ENCODE results near the gene RIPPLY2.

DNA sequence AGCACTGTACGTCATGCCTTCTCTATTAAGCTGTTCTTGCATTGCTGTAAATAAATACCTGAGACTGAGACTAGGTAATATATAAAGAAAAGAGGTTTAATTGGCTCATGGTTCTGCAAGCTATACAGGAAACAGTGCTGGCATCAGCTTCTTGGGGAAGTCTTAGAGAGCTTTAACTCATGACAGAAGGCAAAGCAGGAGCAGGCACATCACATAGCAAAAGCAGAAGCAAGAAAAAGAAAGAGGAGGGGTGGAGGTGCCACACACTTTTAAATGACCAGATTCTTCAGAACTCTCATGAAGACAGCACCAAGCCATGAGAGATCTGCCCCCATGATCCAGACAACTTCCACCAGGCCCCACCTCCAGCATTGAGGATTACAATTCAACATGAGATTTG lies 36.5 kb downstream of the RIPPLY2 start:
- TF ChIP-seq, protein P1, sequence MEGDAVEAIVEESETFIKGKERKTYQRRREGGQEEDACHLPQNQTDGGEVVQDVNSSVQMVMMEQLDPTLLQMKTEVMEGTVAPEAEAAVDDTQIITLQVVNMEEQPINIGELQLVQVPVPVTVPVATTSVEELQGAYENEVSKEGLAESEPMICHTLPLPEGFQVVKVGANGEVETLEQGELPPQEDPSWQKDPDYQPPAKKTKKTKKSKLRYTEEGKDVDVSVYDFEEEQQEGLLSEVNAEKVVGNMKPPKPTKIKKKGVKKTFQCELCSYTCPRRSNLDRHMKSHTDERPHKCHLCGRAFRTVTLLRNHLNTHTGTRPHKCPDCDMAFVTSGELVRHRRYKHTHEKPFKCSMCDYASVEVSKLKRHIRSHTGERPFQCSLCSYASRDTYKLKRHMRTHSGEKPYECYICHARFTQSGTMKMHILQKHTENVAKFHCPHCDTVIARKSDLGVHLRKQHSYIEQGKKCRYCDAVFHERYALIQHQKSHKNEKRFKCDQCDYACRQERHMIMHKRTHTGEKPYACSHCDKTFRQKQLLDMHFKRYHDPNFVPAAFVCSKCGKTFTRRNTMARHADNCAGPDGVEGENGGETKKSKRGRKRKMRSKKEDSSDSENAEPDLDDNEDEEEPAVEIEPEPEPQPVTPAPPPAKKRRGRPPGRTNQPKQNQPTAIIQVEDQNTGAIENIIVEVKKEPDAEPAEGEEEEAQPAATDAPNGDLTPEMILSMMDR (conservative IDR thresholded peaks at IDR 0.05 in 1 of 2, IDR thresholded peaks at IDR 0.05 in 1 of 2; ENCODE audit: extremely low read depth in 1 of 2, insufficient read depth in 1 of 2, low read depth in 1 of 2, low read length in 2 of 2) = no peak
- no peak for TF ChIP-seq EZH2 (IDR thresholded peaks at IDR 0.05; ENCODE audit: borderline replicate concordance, low read length)

Data from mammary epithelial cell (primary cell).